PFSK-1 (cell line): Measurements from ENCODE around the gene EAF2.

Source experiments
- POLR2AphosphoS5 ChIP-seq: IDR thresholded peaks from 2 replicates; pipeline ENCODE4 v1.6.1; 2012; ENCODE audit warnings: low read depth, mild to moderate bottlenecking, control low read depth, low read length, moderate library complexity
- SIN3A ChIP-seq: IDR thresholded peaks from 2 replicates; pipeline ENCODE4 v1.6.1; 2012; ENCODE audit warnings: mild to moderate bottlenecking, low read length, moderate library complexity, borderline replicate concordance; ENCODE audit not compliant: insufficient read depth
- TAF1 ChIP-seq: IDR thresholded peaks from 2 replicates; pipeline ENCODE4 v1.6.1; 2012; ENCODE audit warnings: low read length, control low read depth, borderline replicate concordance; ENCODE audit not compliant: insufficient read depth
- TF ChIP-seq, protein P1 (sequence below), 2 experiments: IDR thresholded peaks; 2 replicates each; pipeline versions ENCODE4 v1.6.1 to v1.8.0; 2011 to 2012; ENCODE audit warnings: low read depth in 2 of 2, low read length in 2 of 2, control low read depth in 1 of 2, inconsistent platforms in 1 of 2, mild to moderate bottlenecking in 1 of 2, moderate library complexity in 1 of 2; ENCODE audit not compliant: insufficient read depth in 1 of 2

DNA sequence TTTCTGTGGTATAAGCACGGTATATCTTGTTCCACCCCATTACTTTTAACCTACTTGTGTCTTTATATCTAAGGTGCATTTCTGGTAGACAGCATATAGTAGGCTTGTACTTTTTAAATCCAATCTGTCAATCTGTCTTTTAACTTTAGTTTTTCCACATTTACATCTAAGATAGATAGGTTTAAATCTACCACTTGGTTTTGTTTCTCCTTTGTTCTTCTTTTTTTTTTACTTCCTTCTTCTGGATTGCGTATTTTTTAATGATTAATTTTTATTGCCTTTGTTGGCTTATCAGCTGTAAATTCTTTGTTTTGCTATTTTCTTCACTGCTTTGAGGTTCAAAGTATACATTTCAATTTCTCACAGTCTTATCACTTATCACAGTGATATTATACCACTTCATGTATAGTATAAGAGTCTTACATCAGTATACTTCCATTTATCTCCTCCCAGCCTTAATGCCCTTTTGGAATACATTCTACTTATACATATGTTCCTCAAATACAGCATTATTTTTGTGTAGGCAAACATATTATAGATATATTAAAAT, 31.2 kb upstream of the EAF2 start:
- no peak for TF ChIP-seq POLR2AphosphoS5
- TF ChIP-seq, protein P1, sequence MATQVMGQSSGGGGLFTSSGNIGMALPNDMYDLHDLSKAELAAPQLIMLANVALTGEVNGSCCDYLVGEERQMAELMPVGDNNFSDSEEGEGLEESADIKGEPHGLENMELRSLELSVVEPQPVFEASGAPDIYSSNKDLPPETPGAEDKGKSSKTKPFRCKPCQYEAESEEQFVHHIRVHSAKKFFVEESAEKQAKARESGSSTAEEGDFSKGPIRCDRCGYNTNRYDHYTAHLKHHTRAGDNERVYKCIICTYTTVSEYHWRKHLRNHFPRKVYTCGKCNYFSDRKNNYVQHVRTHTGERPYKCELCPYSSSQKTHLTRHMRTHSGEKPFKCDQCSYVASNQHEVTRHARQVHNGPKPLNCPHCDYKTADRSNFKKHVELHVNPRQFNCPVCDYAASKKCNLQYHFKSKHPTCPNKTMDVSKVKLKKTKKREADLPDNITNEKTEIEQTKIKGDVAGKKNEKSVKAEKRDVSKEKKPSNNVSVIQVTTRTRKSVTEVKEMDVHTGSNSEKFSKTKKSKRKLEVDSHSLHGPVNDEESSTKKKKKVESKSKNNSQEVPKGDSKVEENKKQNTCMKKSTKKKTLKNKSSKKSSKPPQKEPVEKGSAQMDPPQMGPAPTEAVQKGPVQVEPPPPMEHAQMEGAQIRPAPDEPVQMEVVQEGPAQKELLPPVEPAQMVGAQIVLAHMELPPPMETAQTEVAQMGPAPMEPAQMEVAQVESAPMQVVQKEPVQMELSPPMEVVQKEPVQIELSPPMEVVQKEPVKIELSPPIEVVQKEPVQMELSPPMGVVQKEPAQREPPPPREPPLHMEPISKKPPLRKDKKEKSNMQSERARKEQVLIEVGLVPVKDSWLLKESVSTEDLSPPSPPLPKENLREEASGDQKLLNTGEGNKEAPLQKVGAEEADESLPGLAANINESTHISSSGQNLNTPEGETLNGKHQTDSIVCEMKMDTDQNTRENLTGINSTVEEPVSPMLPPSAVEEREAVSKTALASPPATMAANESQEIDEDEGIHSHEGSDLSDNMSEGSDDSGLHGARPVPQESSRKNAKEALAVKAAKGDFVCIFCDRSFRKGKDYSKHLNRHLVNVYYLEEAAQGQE (IDR thresholded peaks at IDR 0.05; ENCODE audit: insufficient read depth in 1 of 2, low read depth in 2 of 2, low read length in 2 of 2): no peak
- no peak for TF ChIP-seq TAF1
- TF ChIP-seq SIN3A: no peak
